ENCODE results near the gene PCSK5. TPM values are rescaled to one million over a fixed set of nuclear protein-coding genes. Genes with fewer than 3 reads are reported as not detected.

PCSK5 gene
- polyA plus RNA-seq, 1 donor (not counting 4 experiments of a cell fraction or from before 2014, with no cell fraction given), result 1.9 TPM

DNA sequence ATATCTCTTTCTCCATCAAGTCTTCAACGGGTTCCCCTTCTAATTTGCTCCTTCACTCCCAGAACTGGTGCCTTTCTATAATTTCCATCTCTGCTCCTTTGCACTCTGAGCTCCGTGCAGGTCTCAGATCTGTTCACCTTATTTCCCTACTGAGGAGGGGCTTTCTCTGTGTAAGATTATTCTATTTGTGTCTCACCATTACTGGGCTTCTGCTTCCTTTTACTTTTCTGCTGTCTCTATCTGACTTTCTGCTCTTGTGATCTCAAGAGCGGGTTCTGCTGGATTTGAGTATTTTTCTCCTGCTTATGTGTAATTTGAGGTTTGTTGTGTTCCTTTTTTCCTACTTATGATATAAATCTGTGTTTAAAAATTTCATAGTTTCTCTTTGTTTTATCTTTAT, 117.5 kb downstream of the PCSK5 start:
- TF ChIP-seq, protein P1, sequence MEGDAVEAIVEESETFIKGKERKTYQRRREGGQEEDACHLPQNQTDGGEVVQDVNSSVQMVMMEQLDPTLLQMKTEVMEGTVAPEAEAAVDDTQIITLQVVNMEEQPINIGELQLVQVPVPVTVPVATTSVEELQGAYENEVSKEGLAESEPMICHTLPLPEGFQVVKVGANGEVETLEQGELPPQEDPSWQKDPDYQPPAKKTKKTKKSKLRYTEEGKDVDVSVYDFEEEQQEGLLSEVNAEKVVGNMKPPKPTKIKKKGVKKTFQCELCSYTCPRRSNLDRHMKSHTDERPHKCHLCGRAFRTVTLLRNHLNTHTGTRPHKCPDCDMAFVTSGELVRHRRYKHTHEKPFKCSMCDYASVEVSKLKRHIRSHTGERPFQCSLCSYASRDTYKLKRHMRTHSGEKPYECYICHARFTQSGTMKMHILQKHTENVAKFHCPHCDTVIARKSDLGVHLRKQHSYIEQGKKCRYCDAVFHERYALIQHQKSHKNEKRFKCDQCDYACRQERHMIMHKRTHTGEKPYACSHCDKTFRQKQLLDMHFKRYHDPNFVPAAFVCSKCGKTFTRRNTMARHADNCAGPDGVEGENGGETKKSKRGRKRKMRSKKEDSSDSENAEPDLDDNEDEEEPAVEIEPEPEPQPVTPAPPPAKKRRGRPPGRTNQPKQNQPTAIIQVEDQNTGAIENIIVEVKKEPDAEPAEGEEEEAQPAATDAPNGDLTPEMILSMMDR (optimal IDR thresholded peaks at IDR 0.05 in 1 of 3, IDR thresholded peaks at IDR 0.05 in 1 of 3, conservative IDR thresholded peaks at IDR 0.05 in 1 of 3; ENCODE audit: extremely low read depth in 1 of 3, insufficient read depth in 2 of 3, low read length in 3 of 3), result no peak
- no peak for TF ChIP-seq EZH2 (IDR thresholded peaks at IDR 0.05; ENCODE audit: low read length)
- dilution Hi-C loops (cut with MboI; ENCODE audit: extremely low pct_ligation_motif_present, low sequenced_read_pairs), result no loop called here
- H3K4me2 ChIP-seq (ENCODE audit: control insufficient read depth, extremely low read depth, insufficient read depth, low read depth, low read length), result no peak overlapping the region
- H3K36me3 ChIP-seq (ENCODE audit: control insufficient read depth in 2 of 2, extremely low read depth in 1 of 2, insufficient read depth in 2 of 2, low read length in 2 of 2), result no peaks in the 10 kb centered on the region
- H3K27me3 ChIP-seq (ENCODE audit: control insufficient read depth, extremely low read depth, insufficient read depth, low read length), result no peaks in the 10 kb centered on the region
- no peaks in the 10 kb centered on the region for H3K79me2 ChIP-seq (ENCODE audit: control insufficient read depth, insufficient read depth, low read length)
- H3K4me3 ChIP-seq (ENCODE audit: control insufficient read depth in 2 of 3, extremely low read depth in 1 of 3, insufficient read depth in 2 of 3, low read depth in 1 of 3, low read length in 3 of 3), result no peak overlapping the region
- DNase-seq (ENCODE audit: low read depth, low spot score), result no peak
- peaks cover 5% of the 10 kb centered on the region for H3K4me1 ChIP-seq (ENCODE audit: control insufficient read depth, extremely low read depth, insufficient read depth, low read length)
- no peaks in the 10 kb centered on the region for H3K9me3 ChIP-seq (ENCODE audit: control insufficient read depth, low read depth, low read length)
- no peak for FAIRE-seq
- H3K9me1 ChIP-seq (ENCODE audit: control insufficient read depth, extremely low read depth, insufficient read depth, low read length), result no peaks in the 10 kb centered on the region
- H3K27ac ChIP-seq (ENCODE audit: control insufficient read depth, insufficient read depth, low read length), result no peak overlapping the region
- H2AFZ ChIP-seq (ENCODE audit: control insufficient read depth, low read length), result no peak overlapping the region
- no peaks in the 10 kb centered on the region for H4K20me1 ChIP-seq (ENCODE audit: control insufficient read depth, extremely low read depth, insufficient read depth, low read length)
- no peak overlapping the region for H3K9ac ChIP-seq (ENCODE audit: control insufficient read depth, extremely low read depth, insufficient read depth, low read length)

DNA sequence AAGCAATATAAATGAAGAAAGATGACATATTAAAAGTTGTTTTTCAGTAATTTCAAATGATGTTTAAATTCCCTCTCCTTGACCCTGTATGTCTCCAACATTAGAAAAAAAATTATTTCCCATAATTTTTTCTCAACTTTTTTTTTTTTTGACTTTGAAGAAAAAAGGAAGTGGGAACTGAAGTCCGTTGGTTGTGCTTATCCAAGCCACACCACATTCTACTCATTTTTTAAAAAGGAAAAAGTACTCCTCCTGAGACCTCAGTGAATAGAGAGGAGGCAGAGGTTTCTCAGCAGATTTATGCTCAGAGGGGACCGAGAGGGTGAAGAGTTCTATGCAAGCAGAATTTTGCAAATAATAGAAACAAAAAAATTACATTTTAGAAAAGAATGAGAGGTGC, 123.3 kb downstream of the PCSK5 start:
- H3K9me3 ChIP-seq (ENCODE audit: control insufficient read depth, low read depth, low read length), result no peaks in the 10 kb centered on the region
- no peak for FAIRE-seq
- no peak overlapping the region for H3K4me2 ChIP-seq (ENCODE audit: control insufficient read depth, extremely low read depth, insufficient read depth, low read depth, low read length)
- no peaks in the 10 kb centered on the region for H3K36me3 ChIP-seq (ENCODE audit: control insufficient read depth in 2 of 2, extremely low read depth in 1 of 2, insufficient read depth in 2 of 2, low read length in 2 of 2)
- no peaks in the 10 kb centered on the region for H3K27me3 ChIP-seq (ENCODE audit: control insufficient read depth, extremely low read depth, insufficient read depth, low read length)
- H3K4me3 ChIP-seq (ENCODE audit: control insufficient read depth in 2 of 3, extremely low read depth in 1 of 3, insufficient read depth in 2 of 3, low read depth in 1 of 3, low read length in 3 of 3), result no peak overlapping the region
- H3K4me1 ChIP-seq (ENCODE audit: control insufficient read depth, extremely low read depth, insufficient read depth, low read length), result no peaks in the 10 kb centered on the region
- no peak overlapping the region for H2AFZ ChIP-seq (ENCODE audit: control insufficient read depth, low read length)
- no peaks in the 10 kb centered on the region for H4K20me1 ChIP-seq (ENCODE audit: control insufficient read depth, extremely low read depth, insufficient read depth, low read length)
- no peak overlapping the region for H3K27ac ChIP-seq (ENCODE audit: control insufficient read depth, insufficient read depth, low read length)
- no peaks in the 10 kb centered on the region for H3K79me2 ChIP-seq (ENCODE audit: control insufficient read depth, insufficient read depth, low read length)
- dilution Hi-C loops (cut with MboI; ENCODE audit: extremely low pct_ligation_motif_present, low sequenced_read_pairs), result no loop called here
- no peak for DNase-seq (ENCODE audit: low read depth, low spot score)
- TF ChIP-seq, protein P1 (optimal IDR thresholded peaks at IDR 0.05 in 1 of 3, IDR thresholded peaks at IDR 0.05 in 1 of 3, conservative IDR thresholded peaks at IDR 0.05 in 1 of 3; ENCODE audit: extremely low read depth in 1 of 3, insufficient read depth in 2 of 3, low read length in 3 of 3), result no peak
- TF ChIP-seq EZH2 (IDR thresholded peaks at IDR 0.05; ENCODE audit: low read length), result no peak
- H3K9me1 ChIP-seq (ENCODE audit: control insufficient read depth, extremely low read depth, insufficient read depth, low read length), result no peaks in the 10 kb centered on the region
- H3K9ac ChIP-seq (ENCODE audit: control insufficient read depth, extremely low read depth, insufficient read depth, low read length), result no peak overlapping the region
